NCI-H2227 treated with DMSO at 0.1 percent for 48 hours (cell line): ENCODE results near the gene RAD51B.

Source experiments
- DNase-seq: peaks from one replicate; lab custom pipeline; 2025; lab: John Stamatoyannopoulos, UW

Gene RAD51B

DNA sequence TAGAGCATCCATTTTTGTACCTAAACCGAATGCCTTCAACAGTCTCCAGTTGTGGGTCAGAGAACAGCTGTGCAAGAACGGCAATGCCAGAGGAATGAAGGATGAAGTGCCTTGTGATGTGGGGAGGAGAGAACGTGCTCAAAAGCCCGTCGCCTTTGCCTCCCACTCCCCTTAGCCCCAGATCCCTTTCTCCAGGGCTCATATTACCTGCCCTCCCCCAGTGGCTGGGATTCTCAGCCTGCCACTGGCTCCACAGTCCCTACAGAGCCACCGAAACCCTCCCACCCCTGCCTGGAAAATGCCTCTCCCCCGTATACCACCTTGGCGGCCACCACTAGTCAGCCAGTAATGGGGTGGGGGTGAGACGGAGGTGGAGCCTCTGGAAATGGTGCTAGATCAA, 814.8 kb downstream of the RAD51B start:
- no peak for DNase-seq

- DNase-seq = no peak
These were observed 815.5 kb downstream of the RAD51B start for GRCh38 chr14:68634874-68635595.

GRCh38 chr14:68636597-68636996, 817.0 kb downstream of the RAD51B start:
- DNase-seq = no peak

GRCh38 chr14:68637106-68638021, 817.8 kb downstream of the RAD51B start:
- DNase-seq = no peak

DNA sequence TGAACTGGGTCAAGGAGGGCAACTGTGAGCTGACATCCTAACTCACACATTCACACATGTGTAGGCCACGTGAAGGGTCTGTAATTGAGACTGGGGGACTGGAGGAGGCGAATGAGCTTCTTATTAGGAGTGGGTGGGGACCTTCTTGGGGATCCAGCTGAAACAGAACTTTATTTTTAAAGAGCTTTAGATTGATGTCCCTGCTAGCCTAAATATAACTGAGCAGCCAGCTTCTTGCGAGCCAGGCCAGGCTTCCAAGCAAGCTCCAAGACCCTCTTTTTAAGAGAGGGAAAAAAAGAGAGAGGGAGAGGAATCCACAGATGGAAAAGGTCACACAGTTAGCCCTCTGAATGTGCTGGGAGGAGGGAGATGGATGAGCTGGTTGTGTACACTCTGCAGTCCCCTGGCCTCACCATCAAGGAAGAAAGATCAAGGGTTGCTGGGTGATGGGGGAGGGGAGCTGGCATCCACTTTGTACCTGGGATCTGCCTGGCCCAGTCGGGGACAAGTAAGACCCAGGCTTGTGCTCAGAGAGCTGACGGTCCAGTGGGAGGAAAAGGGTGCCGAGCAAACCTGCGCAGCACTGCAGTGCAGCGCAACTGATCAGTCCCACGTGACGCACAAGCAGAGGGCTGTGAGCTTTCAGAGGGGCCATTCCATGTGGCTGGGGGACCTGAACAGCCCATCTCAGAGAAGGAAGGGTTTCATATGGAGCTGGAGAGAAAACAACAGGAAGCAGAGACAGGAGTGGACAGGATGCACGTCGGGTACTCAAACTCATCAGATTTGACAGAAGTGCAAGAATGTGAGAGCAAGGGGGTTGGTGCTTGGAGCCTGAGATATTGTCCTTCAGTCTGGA, 818.8 kb downstream of the RAD51B start:
- no peak for DNase-seq

GRCh38 chr14:68639000-68639757, 819.6 kb downstream of the RAD51B start:
- no peak for DNase-seq

GRCh38 chr14:68639758-68640574, 820.4 kb downstream of the RAD51B start:
- DNase-seq = no peak

GRCh38 chr14:68643673-68644072, 824.1 kb downstream of the RAD51B start:
- DNase-seq = no peak

- DNase-seq = no peak
These were observed 824.5 kb downstream of the RAD51B start for GRCh38 chr14:68644101-68644500.

GRCh38 chr14:68645371-68645770, 825.8 kb downstream of the RAD51B start:
- no peak for DNase-seq

DNA sequence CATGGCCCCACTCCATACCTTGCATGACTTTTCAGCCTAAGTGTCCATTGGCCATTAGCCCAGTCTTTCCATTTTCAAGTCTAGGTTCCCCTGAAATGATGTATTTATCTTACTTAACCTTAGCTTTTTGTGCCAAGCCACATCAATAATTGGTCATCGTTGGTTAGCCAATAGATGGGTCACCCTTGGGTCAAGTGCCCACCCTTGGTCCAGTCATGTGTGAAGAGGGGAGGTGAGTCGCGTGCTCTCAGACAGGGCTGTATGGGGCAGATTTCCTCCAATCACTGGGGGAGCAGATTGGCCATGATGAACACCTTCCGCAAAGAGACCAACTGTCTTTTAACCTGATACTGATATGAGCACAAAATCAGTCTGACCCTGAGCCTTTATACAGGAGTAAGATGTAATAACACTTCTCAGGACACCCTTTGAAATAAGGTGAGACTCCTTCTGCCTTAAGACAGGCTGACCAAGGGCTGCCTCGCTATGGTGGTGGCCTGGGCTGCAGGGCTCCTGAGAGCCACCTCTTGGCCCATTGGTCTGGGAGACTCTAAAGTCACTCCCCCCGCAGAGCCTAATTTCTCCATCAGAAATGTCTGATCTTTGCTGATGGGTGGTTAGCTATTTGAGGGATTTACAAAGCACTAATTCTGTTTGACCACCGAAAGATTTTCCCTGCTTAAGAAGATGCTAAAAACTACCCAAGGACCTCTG, 830.1 kb downstream of the RAD51B start:
- DNase-seq = no peak

- no peak for DNase-seq
These were observed 830.9 kb downstream of the RAD51B start for GRCh38 chr14:68650404-68650994.

GRCh38 chr14:68651075-68651474, 831.5 kb downstream of the RAD51B start:
- no peak for DNase-seq

- no peak for DNase-seq
These were observed 832.3 kb downstream of the RAD51B start for GRCh38 chr14:68651652-68652432.

GRCh38 chr14:68652433-68652690, 832.8 kb downstream of the RAD51B start:
- DNase-seq = no peak

DNA sequence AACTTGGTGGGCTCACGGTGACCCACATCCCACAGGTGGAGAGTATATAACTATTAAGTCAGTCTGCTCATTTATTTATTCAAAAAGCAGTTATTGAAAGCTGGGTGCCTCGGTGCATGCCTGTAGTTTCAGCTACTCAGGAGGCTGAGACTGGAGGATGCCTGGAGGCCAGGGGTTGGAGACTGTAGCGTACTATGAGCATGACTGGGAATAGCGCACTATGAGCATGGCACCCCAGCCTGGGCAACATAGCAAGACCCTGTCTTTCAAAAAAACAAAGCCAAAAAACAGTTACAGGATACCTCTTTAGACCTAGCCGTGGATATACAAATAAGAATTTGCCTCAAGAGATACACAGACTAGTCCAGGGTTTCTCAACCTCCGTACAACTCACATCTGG, 833.5 kb downstream of the RAD51B start:
- no peak for DNase-seq

DNA sequence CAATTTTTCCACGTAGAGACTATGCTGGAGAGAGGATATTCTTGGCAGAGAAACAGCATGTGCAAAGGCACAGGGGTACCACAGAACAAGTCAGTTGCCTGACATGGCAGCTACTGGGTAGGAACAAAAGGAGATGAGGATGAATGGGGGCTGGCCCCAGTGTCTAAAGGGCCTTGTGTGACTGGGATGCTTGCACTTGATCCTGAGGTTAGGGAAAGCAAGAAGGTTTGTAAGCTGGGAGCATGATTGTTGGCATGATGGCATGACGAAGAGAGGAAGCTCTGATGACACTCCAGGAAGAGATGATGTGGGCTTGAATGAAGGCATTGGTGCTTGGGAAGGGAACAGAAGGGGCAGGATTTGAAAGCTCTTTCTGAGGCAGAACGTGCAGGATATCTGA, 834.2 kb downstream of the RAD51B start:
- DNase-seq = no peak

- DNase-seq = no peak
These were observed 834.9 kb downstream of the RAD51B start for GRCh38 chr14:68654471-68654941.
